Inflammatory macrophage (primary cell): ENCODE measurements around the gene PRLR.
"Not testable (repeated sequence)": the region's sequence is repeated elsewhere in the genome, so short reads cannot be mapped to it uniquely, and the experiment has no call there.

ENCODE experiments used
- DNase-seq, 2 donors: peaks; one replicate each; pipeline ENCODE4 v3.0.0-alpha.2; 2020 to 2022

Gene PRLR

DNA sequence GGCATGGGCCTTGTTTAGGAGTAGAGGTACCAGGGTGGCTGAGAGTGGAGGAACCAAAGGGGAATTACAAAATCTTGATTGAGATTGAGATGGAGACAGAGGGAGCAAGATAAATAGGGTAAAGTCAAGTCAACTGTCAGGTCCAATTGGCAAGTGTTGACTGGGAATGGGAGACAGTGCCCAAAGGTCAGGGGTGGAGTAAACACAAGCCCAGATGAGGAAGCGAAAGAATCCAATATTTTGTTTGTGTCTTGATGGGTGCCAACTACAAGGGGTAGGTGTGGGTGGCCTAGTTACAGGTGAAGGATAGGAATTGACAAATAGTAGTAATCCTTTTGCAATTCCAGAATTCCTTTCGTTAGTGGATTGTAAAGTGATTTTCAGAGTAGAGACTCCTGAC lies 107.5 kb downstream of the PRLR start:
- no peak for DNase-seq

DNA sequence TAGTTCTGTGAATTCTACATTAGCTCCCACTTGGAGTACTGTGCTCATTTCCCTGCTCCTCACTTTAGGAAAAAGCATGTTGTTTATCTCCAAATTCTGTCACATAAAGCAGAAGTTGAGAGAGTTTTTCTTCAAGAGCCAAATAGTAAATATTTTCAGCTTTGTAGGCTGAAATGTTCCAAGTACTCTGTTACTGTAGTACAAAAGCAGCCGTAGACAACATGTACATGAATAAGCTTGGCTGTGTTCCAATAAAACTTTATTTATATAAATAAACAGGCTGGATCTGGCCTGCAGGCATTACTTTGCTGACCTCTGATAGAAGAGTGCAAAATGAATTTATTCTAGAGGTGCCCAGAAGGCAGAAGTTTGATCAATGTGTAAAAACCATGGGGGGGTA lies 109.6 kb downstream of the PRLR start:
- no peak for DNase-seq

DNA sequence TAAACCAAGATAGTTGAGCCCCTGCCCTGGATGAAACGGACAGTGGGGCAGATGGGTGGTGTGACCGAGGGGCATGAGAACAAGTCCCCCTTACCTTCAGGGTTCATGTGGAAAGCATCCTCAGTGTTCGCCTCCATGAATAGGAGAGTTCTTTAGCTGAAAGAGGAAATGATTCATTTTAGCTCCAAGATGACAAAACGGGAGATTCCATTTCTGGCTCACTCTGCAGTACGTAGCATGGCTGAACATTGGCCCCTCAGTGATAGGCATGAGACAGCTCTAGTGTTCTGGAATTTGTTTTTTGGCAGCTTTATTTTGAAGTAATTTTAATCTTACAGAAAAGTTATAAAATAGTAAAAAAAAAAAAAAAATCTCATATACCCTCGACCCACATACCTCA lies 112.3 kb downstream of the PRLR start:
- peak in 1 of 2 donors; percentile 21 for DNase-seq

DNA sequence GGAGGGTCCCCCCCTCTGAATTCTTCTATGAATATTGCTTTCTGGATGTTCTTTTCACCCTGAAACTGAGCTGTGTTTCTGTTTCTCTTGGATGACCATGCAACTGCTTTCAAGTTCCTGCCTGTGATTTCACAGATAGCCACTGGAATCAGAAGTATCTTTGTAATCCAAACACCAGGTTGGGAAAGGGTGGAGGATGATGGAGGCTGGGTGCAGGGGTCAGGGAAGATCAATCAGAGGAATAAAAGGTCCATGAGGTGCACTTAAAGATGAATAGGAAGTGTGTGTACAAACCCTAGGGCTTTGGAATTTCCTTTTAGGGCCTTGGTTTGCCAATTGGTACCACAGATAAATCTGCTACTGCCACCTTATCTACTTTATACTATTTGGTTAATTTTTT lies 114.4 kb downstream of the PRLR start:
- DNase-seq, result no peak

DNA sequence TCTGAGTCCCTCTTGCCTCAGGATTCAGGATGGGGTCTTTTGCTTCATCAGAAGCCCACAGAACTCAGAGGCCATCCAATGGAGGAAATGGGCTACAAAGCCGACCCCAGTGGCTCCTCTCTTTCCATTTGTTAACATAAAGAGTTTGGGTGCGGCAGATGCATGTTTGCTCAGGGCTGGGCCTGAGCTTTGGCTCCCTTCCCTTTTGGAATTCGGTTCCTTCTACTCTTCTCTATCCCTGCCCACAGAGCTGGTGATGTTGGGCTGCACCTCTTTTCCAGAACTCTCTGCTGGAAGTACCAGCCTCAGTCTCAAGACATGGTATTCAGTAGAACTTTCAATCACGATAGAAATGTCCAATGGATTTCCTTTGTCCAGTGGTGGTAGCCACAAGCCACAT lies 115.6 kb downstream of the PRLR start:
- DNase-seq, result no peak

DNA sequence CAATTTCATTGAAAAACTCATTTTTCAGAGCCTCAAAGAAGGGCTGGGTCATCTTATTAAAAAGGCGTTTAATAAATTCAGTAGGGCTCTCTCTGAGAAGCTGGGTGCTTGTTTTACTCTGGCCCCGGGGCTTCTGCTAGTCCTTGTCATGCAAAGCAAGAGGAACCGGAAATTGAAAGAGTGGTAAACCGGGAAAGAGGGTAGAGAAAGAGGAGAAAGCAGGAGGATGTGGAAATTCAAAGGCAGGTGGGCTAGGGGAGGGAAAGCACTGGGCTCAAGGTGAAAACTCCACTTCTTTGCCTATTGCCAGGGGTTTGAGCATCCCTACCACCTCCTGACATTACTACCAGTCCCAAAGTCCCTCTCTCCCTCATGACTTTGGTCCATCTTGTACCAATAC lies 118.0 kb downstream of the PRLR start:
- no peak for DNase-seq

DNA sequence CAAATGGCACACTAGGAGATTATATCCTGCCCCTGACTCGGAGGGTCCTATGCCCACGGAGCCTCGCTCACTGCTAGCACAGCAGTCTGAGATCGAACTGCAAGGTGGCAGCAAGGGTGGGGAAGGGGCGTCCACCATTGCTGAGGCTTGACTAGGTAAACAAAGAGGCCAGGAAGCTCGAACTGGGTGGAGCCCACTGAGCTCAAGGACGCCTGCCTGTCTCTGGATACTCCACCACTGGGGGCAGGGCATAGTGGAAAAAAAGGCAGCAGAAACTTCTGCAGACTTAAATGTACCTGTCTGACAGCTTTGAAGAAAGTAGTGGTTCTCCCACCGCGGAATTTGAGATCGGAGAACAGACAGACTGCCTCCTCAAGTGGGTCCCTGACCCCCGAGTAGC lies 125.7 kb downstream of the PRLR start:
- DNase-seq, result not testable (repeated sequence)

DNA sequence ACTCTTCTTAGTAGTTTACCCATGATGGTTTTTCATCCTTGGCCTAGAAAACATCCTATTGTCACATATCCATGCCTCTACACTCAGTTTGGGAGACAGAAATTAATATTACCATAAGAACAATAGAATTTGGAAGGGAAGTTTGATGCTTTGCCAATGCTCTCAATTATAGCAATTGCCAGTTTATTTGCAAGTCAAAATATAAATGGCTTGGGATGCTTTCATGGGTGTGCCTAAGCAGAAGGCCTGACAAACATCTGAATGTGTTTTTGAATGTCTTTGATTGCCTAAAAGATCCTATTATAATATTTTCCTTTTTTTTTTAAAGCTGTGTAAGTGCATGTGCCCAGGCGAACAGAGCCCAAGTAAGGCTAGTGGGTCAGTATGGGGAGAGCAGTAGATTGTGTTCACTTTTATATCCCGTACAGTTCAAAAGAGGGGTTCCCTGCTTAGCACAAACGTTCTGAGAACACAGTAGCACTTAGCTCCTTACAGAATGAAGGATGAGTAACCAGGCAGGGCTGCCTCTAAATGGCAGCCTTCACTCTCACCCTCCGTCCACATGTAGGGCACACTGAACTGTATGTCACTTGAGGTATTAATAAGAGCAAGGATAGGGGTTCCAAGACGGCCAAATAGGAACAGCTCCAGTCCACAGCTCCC lies 126.5 kb downstream of the PRLR start:
- DNase-seq, result no peak

DNA sequence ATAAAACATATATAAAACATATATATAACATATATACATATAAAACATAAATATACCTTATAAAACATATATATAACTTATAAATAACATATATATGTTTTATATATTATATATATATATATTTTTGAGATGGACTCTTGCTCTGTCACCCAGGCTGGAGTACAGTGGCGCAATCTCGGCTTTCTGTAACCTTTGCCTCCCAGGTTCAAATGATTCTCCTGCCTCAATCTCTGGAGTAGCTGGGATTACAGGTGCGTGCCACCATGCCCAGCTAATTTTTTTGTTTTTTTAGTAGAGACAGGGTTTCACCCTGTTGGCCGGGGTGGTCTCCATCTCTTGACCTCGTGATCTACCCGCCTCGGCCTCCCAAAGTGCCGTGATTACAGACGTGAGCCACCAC lies 128.6 kb downstream of the PRLR start:
- DNase-seq, result not testable (repeated sequence)

DNA sequence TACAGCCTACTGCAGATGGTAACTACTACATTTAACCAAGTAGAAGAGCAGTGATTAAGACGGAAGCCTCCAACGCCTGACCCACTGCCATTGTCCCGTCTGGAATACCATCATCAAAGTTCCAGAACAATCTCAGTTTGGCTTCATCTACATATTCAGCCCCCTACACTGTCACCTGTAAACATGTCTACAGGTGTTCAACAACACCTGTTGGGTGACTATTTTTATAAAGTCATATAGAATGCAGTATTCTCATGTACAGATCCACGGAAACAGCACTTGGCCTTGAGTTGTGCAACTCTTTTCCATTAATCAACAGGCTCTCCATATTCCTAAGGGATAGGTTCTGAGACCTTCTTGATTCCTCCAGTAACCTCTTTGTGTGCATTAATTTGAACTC lies 129.3 kb downstream of the PRLR start:
- DNase-seq, result no peak

DNA sequence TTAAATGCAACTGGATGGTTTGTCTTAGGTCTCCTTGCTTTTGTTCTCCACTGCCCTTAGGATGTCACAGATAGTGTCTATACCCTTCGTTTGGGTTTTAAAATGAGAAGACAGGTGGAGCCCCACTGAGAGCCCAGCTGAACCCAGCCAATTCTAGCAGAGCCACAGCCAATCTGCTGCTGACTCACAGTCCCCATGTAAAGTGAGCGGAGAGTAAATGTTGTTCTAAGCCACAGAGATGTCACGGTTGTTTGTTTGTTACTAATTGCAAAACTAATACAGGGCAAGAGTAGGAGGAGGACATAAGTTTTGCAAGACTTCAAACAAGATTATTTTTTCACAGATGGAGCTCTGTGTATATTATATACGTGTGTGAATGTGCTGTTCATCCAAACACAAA lies 132.1 kb downstream of the PRLR start:
- DNase-seq, result no peak

DNA sequence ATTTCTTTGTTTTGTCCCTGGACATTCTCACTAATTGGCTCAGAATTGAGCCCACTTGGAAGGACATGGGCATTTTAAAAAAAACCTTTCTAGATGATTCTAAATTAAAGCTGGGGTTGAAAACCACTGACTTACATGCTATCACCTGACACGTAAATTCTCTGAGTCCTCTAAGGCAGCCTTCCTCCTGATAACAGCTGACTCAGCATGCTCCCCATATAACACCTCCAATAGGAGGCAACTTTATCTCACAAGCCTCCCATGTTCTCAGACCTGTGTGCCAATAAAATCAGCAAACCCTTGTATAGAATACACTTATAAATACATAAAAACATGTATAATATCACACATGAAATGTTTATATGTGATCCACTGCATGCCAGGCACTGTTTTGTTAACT lies 133.4 kb downstream of the PRLR start:
- DNase-seq, result no peak

DNA sequence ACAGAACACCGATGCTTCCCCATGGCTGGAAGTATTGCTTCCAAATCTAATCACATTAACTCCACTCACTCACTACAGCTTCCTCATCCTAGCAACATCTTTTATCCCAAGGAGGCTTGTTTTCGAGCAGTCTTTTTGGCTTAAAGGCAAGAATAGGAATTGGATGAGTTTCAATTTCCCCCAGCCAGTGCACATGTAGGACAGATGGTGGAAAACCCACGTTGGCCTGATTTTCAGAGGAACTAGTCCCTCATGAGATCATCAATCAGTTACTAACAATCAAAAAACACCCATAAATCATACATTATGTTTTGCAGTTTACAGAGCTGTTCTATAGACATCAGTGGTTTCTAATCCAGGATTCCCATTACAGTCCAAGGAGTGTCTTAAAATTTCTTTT lies 134.1 kb downstream of the PRLR start:
- DNase-seq, result no peak

DNA sequence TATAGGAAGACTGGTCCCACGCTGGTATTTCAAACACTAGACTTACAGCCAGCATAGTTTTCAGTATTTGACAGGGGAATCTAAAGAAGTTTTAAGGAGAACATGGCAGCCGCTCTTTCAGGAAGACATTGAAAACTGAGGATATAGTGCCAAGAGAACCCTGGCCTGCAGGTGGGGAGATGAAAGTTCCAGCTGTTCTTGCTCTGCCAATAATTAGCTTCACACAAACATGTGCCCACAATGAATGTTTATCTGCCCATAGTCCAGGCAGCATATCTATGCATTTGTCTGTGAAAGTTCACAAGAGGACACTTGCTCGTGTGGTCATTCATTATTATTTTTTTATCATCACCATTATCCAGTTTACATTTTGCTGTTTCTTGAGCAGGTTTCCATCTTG lies 134.9 kb downstream of the PRLR start:
- no peak for DNase-seq

DNA sequence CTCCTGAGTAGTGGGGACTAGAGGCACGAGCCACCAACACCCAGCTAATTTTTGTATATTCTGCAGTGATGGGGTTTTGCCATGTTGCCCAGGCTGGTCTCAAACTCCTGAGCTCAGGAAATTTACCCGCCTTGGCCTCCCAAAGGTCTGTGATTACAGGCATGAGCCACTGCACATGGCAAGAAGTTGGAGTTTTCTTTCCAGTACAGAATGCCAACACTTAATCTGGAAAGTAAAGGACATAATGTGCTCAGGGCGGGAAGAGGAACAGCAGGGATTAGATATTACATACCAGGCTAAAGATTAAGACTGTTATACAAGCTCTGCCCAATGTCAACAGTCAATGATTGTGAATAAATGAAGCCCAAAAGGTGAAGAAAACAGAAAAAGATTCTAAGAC lies 135.3 kb downstream of the PRLR start:
- no peak for DNase-seq

DNA sequence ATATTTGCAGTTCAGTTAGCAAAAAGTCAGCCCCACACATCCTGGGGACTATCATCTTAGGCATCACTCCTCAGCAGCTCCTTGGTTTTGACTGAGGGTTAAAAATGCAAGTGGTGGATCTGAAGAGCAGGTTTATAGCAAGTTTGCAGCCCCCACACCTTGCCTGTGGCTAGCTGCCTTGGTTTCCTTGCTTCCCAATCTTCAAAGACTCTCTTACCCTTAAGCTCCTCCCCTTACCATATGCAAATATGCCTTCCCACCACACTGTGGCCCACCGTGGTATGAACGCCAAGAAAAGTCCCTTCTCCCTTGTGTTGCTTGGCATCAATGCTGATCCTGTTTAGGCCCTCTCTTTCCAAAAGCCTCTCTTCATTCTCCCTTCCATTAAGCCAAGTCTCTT lies 137.6 kb downstream of the PRLR start:
- DNase-seq, result no peak

DNA sequence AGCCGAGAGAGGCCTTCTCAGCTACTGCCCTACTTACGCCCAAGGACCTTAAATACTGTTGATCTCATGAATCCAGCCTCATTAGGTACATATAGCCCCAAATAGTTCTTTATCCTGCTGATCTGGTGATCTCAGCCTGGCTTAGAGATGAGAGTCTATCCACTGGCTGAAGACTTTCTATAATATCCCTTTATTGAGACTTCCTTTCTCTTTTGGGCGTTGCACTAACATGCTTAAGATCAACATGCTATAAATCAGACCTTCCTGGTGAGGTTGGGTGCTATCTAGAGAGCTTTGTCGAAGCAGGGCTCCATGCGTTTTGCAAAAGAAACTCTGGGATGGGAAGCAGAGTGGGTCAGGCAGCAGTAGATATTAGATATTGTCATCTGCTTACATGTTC lies 138.6 kb downstream of the PRLR start:
- DNase-seq, result no peak

DNA sequence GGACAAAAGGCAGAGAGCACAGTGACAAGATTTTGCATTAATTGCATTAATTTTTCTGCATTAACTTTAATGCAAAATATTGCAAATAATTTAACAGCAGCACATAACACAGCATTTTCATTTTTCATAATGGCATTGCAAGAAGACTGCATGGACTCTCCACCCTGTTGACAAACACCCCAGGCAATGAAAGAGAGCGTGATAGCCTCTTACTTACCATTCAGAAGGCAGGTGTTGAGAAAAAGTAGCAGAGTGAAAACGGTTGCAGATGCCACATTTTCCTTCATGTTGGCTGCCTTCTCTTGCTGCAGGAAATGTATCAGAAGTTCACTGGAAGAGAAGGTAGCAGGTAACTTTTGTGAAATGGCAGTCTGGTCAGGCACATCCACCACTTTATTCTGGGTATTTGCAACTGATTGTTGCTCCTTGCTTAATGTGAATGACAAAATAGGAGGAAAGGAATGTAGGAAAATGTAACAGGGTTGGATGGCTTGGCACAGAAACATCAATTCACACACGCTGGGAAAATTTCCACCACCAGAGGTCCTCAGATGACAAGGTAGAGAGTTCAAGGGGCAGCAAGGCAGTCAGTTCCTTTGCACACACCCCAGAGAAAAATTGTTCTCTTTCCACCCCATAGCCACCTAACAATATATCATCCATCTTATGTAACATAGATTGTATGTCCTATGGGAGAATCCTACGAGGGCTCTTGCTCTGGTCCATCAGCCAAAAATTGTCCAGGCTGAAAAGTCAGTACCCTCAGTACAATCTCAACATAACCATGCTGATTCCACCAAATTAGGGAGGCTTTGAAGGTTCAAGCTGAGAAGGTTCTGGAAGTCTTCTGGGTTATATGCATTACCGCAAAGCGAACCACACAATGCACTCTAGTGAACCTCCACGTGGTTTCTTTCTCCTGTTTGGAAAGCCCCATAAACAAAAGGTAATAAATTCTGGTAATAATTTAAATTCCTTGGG lies 140.7 kb downstream of the PRLR start:
- peak; percentile 62 to 66 for DNase-seq

DNA sequence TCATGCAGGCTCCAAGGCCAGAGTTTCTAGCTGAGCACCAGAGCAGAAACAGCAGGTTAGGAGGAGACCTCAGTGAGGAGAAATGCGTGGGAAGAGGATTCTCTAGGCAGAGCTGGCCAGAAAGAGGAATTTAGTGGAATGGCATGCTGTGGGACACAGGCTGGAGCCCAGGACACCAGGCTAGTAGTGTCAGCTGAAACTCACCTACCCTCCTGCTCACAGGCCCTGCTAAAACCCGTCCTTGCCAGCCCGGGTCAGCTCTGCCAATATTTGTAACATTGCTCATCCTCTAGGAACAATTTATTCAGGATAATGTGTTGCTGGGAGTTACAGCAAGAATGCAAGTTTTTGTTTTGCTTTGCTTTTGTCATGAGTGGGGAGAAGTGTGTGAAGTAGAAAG lies 142.3 kb downstream of the PRLR start:
- DNase-seq, result peak in 1 of 2 donors; percentile 8

DNA sequence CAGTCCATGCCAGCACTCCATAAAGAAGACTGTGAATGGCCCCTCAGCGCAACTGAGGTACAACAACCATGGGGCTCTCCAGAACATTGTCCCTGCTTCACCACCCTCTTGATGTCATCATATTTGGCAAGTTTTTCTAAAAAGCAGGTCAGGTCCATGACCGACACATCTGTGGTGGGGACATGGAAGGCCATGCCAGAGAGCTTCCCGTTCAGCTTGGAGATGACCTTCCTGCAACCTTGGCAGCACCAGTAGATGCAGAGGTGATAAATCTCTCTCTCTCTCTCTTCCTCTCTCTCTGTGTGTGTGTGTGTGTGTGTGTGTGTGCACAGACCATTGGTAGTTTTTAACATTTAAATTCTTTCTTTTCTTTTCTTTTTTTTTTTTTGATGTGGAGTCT lies 147.1 kb downstream of the PRLR start:
- DNase-seq, result no peak

DNA sequence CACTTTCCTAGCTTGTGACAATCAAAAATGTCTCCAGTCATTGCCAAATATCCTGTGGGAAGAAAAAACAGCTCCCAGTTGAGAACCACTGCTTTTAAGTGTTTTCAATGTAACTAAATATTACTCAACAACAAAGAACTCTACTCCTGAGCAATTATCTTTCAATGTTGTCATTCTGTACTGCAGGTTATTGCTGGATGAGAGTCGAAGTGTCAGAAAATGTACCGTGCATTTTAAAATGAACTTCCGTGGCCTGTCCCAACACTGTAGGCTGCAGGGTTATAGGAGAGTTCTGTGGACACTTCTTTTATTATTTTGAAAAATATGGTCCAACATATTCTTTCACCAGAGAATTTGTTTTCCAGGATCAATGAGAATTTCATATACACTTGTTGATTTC lies 147.8 kb downstream of the PRLR start:
- no peak for DNase-seq

DNA sequence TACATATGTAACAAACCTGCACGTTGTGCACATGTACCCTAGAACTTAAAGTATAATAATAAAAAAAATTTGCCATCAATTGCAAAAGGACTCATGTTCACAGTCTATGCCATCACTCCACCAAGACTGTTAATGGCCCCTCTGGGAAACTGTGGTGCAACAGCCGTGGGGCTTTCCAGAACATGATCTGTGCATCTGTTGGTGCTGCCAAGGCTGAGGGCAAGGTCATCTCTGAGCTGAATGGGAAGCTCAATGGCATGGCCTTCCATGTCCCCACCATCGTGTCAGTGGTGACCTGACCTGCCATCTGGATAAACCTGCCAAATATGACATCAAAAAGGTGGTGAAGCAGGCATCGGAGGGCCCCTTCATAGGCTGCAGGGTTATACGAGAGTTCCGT lies 149.2 kb downstream of the PRLR start:
- no peak for DNase-seq

DNA sequence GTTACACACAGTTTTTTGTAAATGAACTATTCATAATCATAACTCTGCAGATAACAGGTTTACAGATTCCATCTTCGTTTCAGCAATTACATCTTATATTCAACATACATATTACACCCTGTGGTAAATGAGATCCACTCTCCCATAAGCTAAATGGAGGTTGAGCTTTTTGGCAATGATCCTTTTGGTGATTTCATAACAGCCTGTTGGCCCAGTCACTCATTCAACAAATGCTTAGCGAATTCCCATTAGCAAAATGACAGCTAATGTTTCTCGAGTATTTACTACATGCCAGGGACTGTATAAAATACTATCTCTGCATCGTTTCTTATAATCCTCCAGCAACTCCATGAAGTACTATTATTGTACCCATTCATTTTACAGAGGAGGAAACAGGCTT lies 157.1 kb downstream of the PRLR start:
- DNase-seq, result no peak

DNA sequence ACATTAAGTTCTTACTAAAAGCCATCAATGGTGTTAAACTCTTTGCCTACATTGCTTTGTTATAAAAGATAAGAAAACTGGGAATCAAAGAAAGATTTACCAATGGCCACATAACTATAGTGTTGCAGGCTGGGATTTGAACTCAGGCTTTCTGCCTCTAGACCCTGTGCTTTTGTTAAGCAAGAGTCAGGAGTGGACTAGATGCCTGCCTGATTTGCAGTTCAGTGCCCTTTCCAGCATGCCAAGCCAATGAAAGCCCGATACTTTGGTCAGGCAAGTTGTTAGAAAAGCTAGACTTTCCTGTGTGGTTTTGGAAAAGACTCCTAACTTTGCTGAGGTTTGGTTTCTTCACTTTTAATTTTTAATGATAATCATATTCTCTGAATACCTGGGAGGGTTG lies 161.1 kb downstream of the PRLR start:
- no peak for DNase-seq
